HepG2 (cell line): Measurements from ENCODE around the gene NPS.

Experiments used
- CC2D1A ChIP-seq: sonication (generic); formaldehyde crosslinking; IDR thresholded peaks from 2 replicates; pipeline ENCODE4 v1.8.1; 2023; ENCODE audit warnings: mild to moderate bottlenecking, missing genetic modification reagents
- CEBPB ChIP-seq: IDR thresholded peaks from 2 replicates; pipeline ENCODE4 v1.6.1; 2011; ENCODE audit warnings: low read depth, low read length, improper control_type of control experiment, borderline replicate concordance
- SRSF9 ChIP-seq: fragments of 200-400 bp; formaldehyde crosslinking; IDR thresholded peaks from 2 replicates; pipeline ENCODE4 v1.6.1; 2018; ENCODE audit warnings: borderline replicate concordance, mild to moderate bottlenecking, low read depth, low read length; ENCODE audit not compliant: insufficient read depth, poor library complexity, severe bottlenecking
- TF ChIP-seq, protein P1 (sequence below): sonication (generic); formaldehyde crosslinking; IDR thresholded peaks from 2 replicates; pipeline ENCODE4 v1.5.1; 2020; ENCODE audit warnings: mild to moderate bottlenecking, missing genetic modification reagents, moderate library complexity

DNA sequence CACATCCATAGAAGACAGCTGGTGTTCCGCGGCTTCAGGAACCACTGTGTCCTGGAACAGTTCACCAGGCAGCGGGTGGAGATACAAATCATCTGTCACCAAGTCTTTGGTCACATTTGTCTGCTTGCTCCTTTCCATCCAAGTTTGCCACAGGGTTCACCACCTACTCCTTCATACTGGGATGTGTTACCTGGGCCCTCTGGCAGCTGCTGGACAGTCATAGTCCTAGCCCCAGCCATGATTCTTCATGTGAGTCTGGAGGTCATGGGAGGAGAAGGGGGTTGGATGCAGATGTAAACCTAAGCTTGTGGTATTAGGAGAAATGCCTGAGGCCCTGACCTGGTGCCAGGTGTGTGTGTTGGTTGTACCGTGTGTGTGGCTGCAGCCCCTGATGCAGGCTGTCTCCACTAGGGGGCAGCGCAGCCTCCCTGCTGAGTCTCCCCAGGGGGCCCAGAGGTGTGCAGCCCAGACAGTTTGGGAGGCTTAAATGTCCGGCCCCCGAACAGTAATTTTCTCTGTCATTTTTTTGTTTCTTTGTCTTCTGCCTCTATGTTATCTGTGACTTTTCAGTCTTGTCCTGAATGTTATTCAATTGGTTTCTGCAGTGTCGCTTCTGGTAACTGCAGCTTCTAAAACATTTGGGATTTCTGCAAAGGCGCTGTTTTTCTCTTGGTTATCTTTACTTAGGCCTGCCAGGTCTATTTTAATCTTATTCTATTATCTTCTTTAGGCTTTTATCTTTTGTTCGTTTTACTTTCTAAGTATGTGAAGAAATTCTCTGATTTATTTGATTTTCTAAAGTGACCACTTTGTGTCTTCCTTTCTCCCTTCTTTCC lies 14.8 kb downstream of the NPS start:
- TF ChIP-seq CC2D1A (no peak), CEBPB (no peak), SRSF9 (no peak)
- TF ChIP-seq, protein P1, sequence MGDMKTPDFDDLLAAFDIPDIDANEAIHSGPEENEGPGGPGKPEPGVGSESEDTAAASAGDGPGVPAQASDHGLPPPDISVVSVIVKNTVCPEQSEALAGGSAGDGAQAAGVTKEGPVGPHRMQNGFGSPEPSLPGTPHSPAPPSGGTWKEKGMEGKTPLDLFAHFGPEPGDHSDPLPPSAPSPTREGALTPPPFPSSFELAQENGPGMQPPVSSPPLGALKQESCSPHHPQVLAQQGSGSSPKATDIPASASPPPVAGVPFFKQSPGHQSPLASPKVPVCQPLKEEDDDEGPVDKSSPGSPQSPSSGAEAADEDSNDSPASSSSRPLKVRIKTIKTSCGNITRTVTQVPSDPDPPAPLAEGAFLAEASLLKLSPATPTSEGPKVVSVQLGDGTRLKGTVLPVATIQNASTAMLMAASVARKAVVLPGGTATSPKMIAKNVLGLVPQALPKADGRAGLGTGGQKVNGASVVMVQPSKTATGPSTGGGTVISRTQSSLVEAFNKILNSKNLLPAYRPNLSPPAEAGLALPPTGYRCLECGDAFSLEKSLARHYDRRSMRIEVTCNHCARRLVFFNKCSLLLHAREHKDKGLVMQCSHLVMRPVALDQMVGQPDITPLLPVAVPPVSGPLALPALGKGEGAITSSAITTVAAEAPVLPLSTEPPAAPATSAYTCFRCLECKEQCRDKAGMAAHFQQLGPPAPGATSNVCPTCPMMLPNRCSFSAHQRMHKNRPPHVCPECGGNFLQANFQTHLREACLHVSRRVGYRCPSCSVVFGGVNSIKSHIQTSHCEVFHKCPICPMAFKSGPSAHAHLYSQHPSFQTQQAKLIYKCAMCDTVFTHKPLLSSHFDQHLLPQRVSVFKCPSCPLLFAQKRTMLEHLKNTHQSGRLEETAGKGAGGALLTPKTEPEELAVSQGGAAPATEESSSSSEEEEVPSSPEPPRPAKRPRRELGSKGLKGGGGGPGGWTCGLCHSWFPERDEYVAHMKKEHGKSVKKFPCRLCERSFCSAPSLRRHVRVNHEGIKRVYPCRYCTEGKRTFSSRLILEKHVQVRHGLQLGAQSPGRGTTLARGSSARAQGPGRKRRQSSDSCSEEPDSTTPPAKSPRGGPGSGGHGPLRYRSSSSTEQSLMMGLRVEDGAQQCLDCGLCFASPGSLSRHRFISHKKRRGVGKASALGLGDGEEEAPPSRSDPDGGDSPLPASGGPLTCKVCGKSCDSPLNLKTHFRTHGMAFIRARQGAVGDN (CRISPR knock-in tag), result no peak
